ENCODE data around the gene ZNF491. TPM values are rescaled to one million over a fixed set of nuclear protein-coding genes. Genes with fewer than 3 reads are reported as not detected.

ZNF491 gene
- polyA plus RNA-seq, 1 donor from 2014 or later: 29.8 TPM

DNA sequence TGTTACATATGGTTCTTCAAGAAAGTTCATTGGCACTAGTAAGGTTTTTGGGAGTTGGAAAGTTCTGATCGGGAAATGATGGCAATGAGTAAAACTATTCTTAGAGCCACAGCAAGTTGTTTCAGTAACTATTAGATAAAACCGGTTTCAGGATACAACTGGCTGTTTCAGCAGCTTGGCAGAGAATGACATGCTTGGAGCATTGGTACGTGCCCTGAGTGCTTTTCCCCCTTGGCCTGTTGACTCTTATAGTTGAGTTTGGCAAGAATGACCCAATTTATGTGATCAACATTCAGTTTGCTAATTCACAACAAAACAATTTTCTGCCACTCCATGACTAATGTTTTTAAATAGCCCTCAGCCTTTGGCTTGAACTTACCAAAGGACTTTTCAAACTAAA, 10.8 kb upstream of the ZNF491 start:
- Histone ChIP-seq H3K27ac (ENCODE audit: low read length) (no peak overlapping the region), H3K9ac (ENCODE audit: low read length) (no peak overlapping the region), H2AFZ (ENCODE audit: low read depth, low read length) (no peak overlapping the region), H3K79me2 (replicated peaks; ENCODE audit: insufficient read depth, low read length) (no peaks in the 10 kb centered on the region), H3K4me2 (ENCODE audit: low read length) (no peak overlapping the region), H4K20me1 (ENCODE audit: insufficient read depth) (no peaks in the 10 kb centered on the region), H3K9me3 (ENCODE audit: low read length) (peaks cover 7% of the 10 kb centered on the region), H3K9me2 (ENCODE audit: insufficient read depth, low read length) (no peaks in the 10 kb centered on the region), H3K36me3 (ENCODE audit: insufficient read depth, low read length) (peaks cover 12% of the 10 kb centered on the region), H3K27me3 (ENCODE audit: insufficient read depth, low read depth, low read length) (no peaks in the 10 kb centered on the region), H3K4me3 (ENCODE audit: low read length) (no peak overlapping the region), H3F3A (ENCODE audit: insufficient read depth, low read length, poor library complexity, severe bottlenecking) (no peaks in the 10 kb centered on the region)
- TF ChIP-seq EZH2 (IDR thresholded peaks at IDR 0.05; ENCODE audit: borderline replicate concordance, insufficient read depth, low read length, poor library complexity, severe bottlenecking): no peak
- TF ChIP-seq SMC3 (conservative IDR thresholded peaks at IDR 0.05; ENCODE audit: poor library complexity): no peak
- TF ChIP-seq CTCF (IDR thresholded peaks at IDR 0.05; ENCODE audit: poor library complexity, severe bottlenecking): no peak

GRCh38 chr19:11792942-11793341, 5.4 kb upstream of the ZNF491 start:
- H3K27me3 ChIP-seq (ENCODE audit: insufficient read depth, low read depth, low read length): no peaks in the 10 kb centered on the region
- no peak overlapping the region for H3K4me3 ChIP-seq (ENCODE audit: low read length)

More at GRCh38 chr19:11792942-11793341, 5.4 kb upstream of the ZNF491 start:
- Histone ChIP-seq H3K4me2 (ENCODE audit: low read length) (no peak overlapping the region), H3K9me3 (ENCODE audit: low read length) (peaks cover 7% of the 10 kb centered on the region), H2AFZ (ENCODE audit: low read depth, low read length) (no peak overlapping the region), H3K36me3 (ENCODE audit: insufficient read depth, low read length) (no peaks in the 10 kb centered on the region), H3F3A (ENCODE audit: insufficient read depth, low read length, poor library complexity, severe bottlenecking) (no peaks in the 10 kb centered on the region), H3K27ac (ENCODE audit: low read length) (no peak overlapping the region), H3K9ac (ENCODE audit: low read length) (no peak overlapping the region), H3K79me2 (replicated peaks; ENCODE audit: insufficient read depth, low read length) (no peaks in the 10 kb centered on the region), H3K9me2 (ENCODE audit: insufficient read depth, low read length) (no peaks in the 10 kb centered on the region), H4K20me1 (ENCODE audit: insufficient read depth) (no peaks in the 10 kb centered on the region)
- TF ChIP-seq POLR2AphosphoS5 (IDR thresholded peaks at IDR 0.05) (no peak), EZH2 (IDR thresholded peaks at IDR 0.05; ENCODE audit: borderline replicate concordance, insufficient read depth, low read length, poor library complexity, severe bottlenecking) (no peak), MXI1 (conservative IDR thresholded peaks at IDR 0.05; ENCODE audit: poor library complexity, severe bottlenecking) (no peak), TAF1 (IDR thresholded peaks at IDR 0.05; ENCODE audit: low read depth) (no peak), SMC3 (conservative IDR thresholded peaks at IDR 0.05; ENCODE audit: poor library complexity) (no peak), REST (IDR thresholded peaks at IDR 0.05; ENCODE audit: borderline replicate concordance) (no peak), RAD21 (conservative IDR thresholded peaks at IDR 0.05) (no peak), EP300 (conservative IDR thresholded peaks at IDR 0.05; ENCODE audit: poor library complexity, severe bottlenecking) (no peak), CTCF (IDR thresholded peaks at IDR 0.05; ENCODE audit: poor library complexity, severe bottlenecking) (no peak)

Data from neural cell (in vitro differentiated cells).